Neuron (in vitro differentiated cells): ENCODE measurements around the gene GIGYF1.
"Not testable (repeated sequence)": the region's sequence is repeated elsewhere in the genome, so short reads cannot be mapped to it uniquely, and the experiment has no call there.

ENCODE experiments used
- H2AFZ ChIP-seq: one replicate; pipeline ENCODE4 v1.6.1; 2013; ENCODE audit warnings: low read depth, mild to moderate bottlenecking, inconsistent platforms, low read length, moderate library complexity
- H3K27me3 ChIP-seq: one replicate; pipeline ENCODE4 v1.6.1; 2013; ENCODE audit warnings: low read length; ENCODE audit not compliant: insufficient read depth
- H3K36me3 ChIP-seq: one replicate; pipeline ENCODE4 v1.6.1; 2013; ENCODE audit warnings: low read length; ENCODE audit not compliant: insufficient read depth
- H3K4me1 ChIP-seq: one replicate; pipeline ENCODE4 v1.6.1; 2013; ENCODE audit warnings: low read length; ENCODE audit not compliant: insufficient read depth
- H3K4me3 ChIP-seq: 2 replicates; pipeline ENCODE4 v1.5.1; 2013; ENCODE audit warnings: mild to moderate bottlenecking, low read length, moderate library complexity
- H3K9me3 ChIP-seq: one replicate; pipeline ENCODE4 v1.6.1; 2013; ENCODE audit warnings: low read length

Gene GIGYF1

GRCh38 chr7:100694098-100694745 lies at the start of gene GIGYF1:
Gene GIGYF1 (minus strand): TSS chr7:100694250. CDS start chr7:100688238, 6,012 bp downstream.
- H3K27me3 ChIP-seq = no peaks in the 10 kb centered on the region
- H3K4me3 ChIP-seq = peak within 1 kb of the TSS; percentile 86
- no peak within 1 kb of the TSS for H2AFZ ChIP-seq
- peaks cover 22% of the 10 kb centered on the region for H3K4me1 ChIP-seq
- H3K9me3 ChIP-seq = no peaks in the 10 kb centered on the region
- H3K36me3 ChIP-seq = peaks cover 10% of the 10 kb centered on the region

GRCh38 chr7:100739934-100740333 lies 45.9 kb upstream of the GIGYF1 start:
- no peaks in the 10 kb centered on the region for H3K4me1 ChIP-seq
- no peak overlapping the region for H3K4me3 ChIP-seq
- no peak overlapping the region for H2AFZ ChIP-seq
- no peaks in the 10 kb centered on the region for H3K36me3 ChIP-seq
- H3K9me3 ChIP-seq = peaks cover 2% of the 10 kb centered on the region
- H3K27me3 ChIP-seq = no peaks in the 10 kb centered on the region

GRCh38 chr7:100736671-100737070 lies 42.6 kb upstream of the GIGYF1 start:
- H3K4me1 ChIP-seq = no peaks in the 10 kb centered on the region
- no peak overlapping the region for H3K4me3 ChIP-seq
- peaks cover 3% of the 10 kb centered on the region for H3K27me3 ChIP-seq
- no peaks in the 10 kb centered on the region for H3K36me3 ChIP-seq
- peaks cover 2% of the 10 kb centered on the region for H3K9me3 ChIP-seq
- H2AFZ ChIP-seq = no peak overlapping the region

- Histone ChIP-seq H3K9me3 (peaks cover 2% of the 10 kb centered on the region), H3K36me3 (no peaks in the 10 kb centered on the region), H3K4me1 (no peaks in the 10 kb centered on the region), H3K27me3 (peaks cover 3% of the 10 kb centered on the region), H2AFZ (no peak overlapping the region), H3K4me3 (no peak overlapping the region)
Observed at GRCh38 chr7:100735730-100736129, 41.7 kb upstream of the GIGYF1 start.

GRCh38 chr7:100731937-100732636 lies 38.0 kb upstream of the GIGYF1 start:
- peaks cover 15% of the 10 kb centered on the region for H3K27me3 ChIP-seq
- H2AFZ ChIP-seq = no peak overlapping the region
- no peaks in the 10 kb centered on the region for H3K4me1 ChIP-seq
- no peak overlapping the region for H3K4me3 ChIP-seq
- no peaks in the 10 kb centered on the region for H3K36me3 ChIP-seq
- H3K9me3 ChIP-seq = no peaks in the 10 kb centered on the region

GRCh38 chr7:100730136-100730800 lies 36.2 kb upstream of the GIGYF1 start:
- no peaks in the 10 kb centered on the region for H3K4me1 ChIP-seq
- H3K27me3 ChIP-seq = peaks cover 15% of the 10 kb centered on the region
- H3K36me3 ChIP-seq = no peaks in the 10 kb centered on the region
- no peaks in the 10 kb centered on the region for H3K9me3 ChIP-seq
- no peak overlapping the region for H2AFZ ChIP-seq
- no peak overlapping the region for H3K4me3 ChIP-seq

- Histone ChIP-seq H2AFZ (no peak overlapping the region), H3K36me3 (no peaks in the 10 kb centered on the region), H3K27me3 (peaks cover 22% of the 10 kb centered on the region), H3K4me1 (no peaks in the 10 kb centered on the region), H3K9me3 (no peaks in the 10 kb centered on the region), H3K4me3 (no peak overlapping the region)
Observed at GRCh38 chr7:100728196-100728595, 34.1 kb upstream of the GIGYF1 start.

GRCh38 chr7:100726996-100727761 lies 33.1 kb upstream of the GIGYF1 start:
- peaks cover 29% of the 10 kb centered on the region for H3K27me3 ChIP-seq
- H3K36me3 ChIP-seq = no peaks in the 10 kb centered on the region
- no peaks in the 10 kb centered on the region for H3K9me3 ChIP-seq
- H2AFZ ChIP-seq = no peak overlapping the region
- no peak overlapping the region for H3K4me3 ChIP-seq
- H3K4me1 ChIP-seq = no peaks in the 10 kb centered on the region

- not testable (repeated sequence) for H3K4me3 ChIP-seq, H2AFZ ChIP-seq, H3K36me3 ChIP-seq, H3K4me1 ChIP-seq, H3K9me3 ChIP-seq
- H3K27me3 ChIP-seq = peaks cover 53% of the 10 kb centered on the region
Observed at GRCh38 chr7:100724364-100724763, 30.3 kb upstream of the GIGYF1 start.

GRCh38 chr7:100723732-100724275 lies 29.8 kb upstream of the GIGYF1 start:
- H2AFZ ChIP-seq = no peak overlapping the region
- peaks cover 55% of the 10 kb centered on the region for H3K27me3 ChIP-seq
- no peaks in the 10 kb centered on the region for H3K4me1 ChIP-seq
- H3K9me3 ChIP-seq = no peaks in the 10 kb centered on the region
- no peaks in the 10 kb centered on the region for H3K36me3 ChIP-seq
- no peak overlapping the region for H3K4me3 ChIP-seq

GRCh38 chr7:100722480-100723212 lies 28.6 kb upstream of the GIGYF1 start:
- Histone ChIP-seq H3K4me1 (no peaks in the 10 kb centered on the region), H2AFZ (no peak overlapping the region), H3K4me3 (no peak overlapping the region), H3K27me3 (peaks cover 47% of the 10 kb centered on the region), H3K9me3 (no peaks in the 10 kb centered on the region), H3K36me3 (no peaks in the 10 kb centered on the region)

GRCh38 chr7:100721505-100721812 lies 27.4 kb upstream of the GIGYF1 start:
- Histone ChIP-seq H3K36me3 (no peaks in the 10 kb centered on the region), H3K4me1 (no peaks in the 10 kb centered on the region), H3K4me3 (no peak overlapping the region), H3K27me3 (peaks cover 43% of the 10 kb centered on the region), H2AFZ (no peak overlapping the region), H3K9me3 (no peaks in the 10 kb centered on the region)
